IPS-18a (cell line): ENCODE results near the gene ADAM12.

Experiments
- H3K27ac ChIP-seq: one replicate; pipeline ENCODE4 v1.5.1; 2013; ENCODE audit warnings: low read length
- H3K27me3 ChIP-seq: one replicate; pipeline ENCODE4 v1.6.1; 2013; ENCODE audit warnings: mild to moderate bottlenecking, low read length; ENCODE audit not compliant: control insufficient read depth, insufficient read depth
- H3K36me3 ChIP-seq: one replicate; pipeline ENCODE4 v1.6.1; 2013; ENCODE audit warnings: low read depth, low read length; ENCODE audit not compliant: control insufficient read depth
- H3K4me1 ChIP-seq: one replicate; pipeline ENCODE4 v1.6.1; 2013; ENCODE audit warnings: low read depth, low read length; ENCODE audit not compliant: control insufficient read depth
- H3K4me3 ChIP-seq: one replicate; pipeline ENCODE4 v1.5.1; 2013; ENCODE audit warnings: low read length
- H3K9ac ChIP-seq: one replicate; pipeline ENCODE4 v1.6.1; 2013; ENCODE audit warnings: mild to moderate bottlenecking, low read length, moderate library complexity
- H3K9me3 ChIP-seq: one replicate; pipeline ENCODE4 v1.6.1; 2013; ENCODE audit warnings: low read depth, low read length; ENCODE audit not compliant: control insufficient read depth

Gene ADAM12

DNA sequence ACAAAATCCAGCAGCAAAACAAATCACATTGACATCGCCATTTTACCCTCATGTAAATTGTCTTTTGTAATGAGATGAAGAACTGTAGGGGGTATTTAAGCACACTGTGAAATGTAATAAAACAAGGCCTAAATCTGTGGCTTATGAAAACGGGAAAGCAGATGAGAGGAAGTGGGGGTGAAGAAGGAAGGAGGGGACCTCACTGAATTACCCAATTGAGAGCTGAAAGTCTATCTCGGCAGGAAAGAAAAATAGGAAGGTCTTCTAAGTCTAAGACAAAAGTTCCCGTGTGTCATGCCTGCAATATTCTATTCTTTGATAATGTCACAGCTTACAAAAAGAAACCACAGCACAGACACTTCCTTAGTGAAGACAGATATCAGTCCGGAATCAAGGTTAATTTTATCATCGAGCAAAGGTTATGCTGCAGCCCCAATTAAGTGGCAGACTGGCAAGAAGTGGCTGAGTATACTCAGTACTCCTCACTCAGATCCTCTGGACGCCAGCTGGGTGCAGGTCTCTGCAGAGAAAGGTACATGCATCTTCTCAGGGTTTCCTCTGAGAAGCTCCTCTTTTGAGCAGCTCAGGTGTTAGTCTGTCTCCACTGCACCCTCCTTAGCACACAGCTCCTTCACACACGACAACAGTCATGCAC is 252.2 kb downstream of the ADAM12 start:
- Histone ChIP-seq H3K27me3 (no peaks in the 10 kb centered on the region), H3K36me3 (no peaks in the 10 kb centered on the region), H3K4me1 (peaks cover 18% of the 10 kb centered on the region), H3K4me3 (no peak overlapping the region), H3K9me3 (no peaks in the 10 kb centered on the region), H3K27ac (no peak overlapping the region), H3K9ac (no peak overlapping the region)

DNA sequence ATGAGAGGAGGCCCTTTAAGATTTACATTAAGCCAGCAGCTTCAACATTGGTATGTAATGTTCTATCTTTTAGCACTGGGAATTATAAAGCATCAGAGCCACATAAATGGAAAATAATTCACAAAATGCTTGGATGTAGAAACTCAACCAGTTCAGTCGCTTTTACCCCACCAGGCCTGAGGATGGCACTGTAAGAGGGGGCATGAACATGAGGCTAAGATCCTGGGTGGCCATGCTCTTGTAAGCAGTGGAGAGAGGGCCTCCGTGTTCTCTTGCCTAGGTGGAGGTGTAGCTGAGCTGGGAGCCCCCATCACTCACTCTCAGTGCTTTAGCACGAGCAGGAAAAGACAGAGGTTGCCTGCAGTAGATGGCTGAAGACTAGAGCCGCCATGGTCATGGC is 253.1 kb downstream of the ADAM12 start:
- no peak overlapping the region for H3K27ac ChIP-seq

DNA sequence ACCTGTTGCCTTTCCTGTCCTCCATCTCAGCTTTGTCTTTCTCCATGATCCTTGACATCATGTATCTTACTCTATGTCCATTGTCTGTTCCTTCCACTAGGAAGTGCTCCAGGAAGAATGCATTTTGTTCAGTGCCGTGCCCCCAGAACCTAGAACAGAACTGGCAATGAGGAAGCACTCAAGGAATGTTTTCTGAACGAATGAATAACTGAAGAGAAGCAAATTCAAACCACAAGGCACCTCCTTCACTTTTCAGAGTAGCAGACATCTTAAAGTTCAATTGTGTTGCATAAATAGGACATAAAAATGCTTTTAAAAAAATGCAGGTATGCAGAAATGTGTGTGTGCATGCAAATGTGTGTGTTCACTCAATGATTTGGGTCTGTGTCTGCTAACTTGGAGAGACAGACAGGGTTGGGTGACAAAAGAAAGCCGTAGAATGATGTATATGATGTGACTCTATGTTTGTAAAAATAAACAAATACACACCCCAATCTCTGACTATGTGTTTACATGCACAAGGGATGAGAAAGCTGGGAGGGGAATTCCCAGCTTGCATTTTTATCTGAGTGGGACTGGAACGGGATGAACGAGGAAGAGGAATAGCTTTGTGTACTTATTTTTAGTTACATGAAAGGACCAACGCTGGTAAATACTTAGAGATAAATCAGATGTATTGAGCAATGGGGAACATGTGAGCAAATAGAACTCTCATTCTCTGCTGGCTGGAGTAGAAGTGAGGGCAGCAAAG is 254.2 kb downstream of the ADAM12 start:
- Histone ChIP-seq H3K9me3 (no peaks in the 10 kb centered on the region), H3K4me1 (peaks cover 18% of the 10 kb centered on the region), H3K9ac (no peak overlapping the region), H3K27ac (no peak overlapping the region), H3K27me3 (no peaks in the 10 kb centered on the region), H3K4me3 (no peak overlapping the region), H3K36me3 (no peaks in the 10 kb centered on the region)

More for the DNA sequence above, 253.1 kb downstream of the ADAM12 start:
- Histone ChIP-seq H3K27me3 (no peaks in the 10 kb centered on the region), H3K36me3 (no peaks in the 10 kb centered on the region), H3K9me3 (no peaks in the 10 kb centered on the region), H3K4me3 (no peak overlapping the region), H3K9ac (no peak overlapping the region), H3K4me1 (peaks cover 18% of the 10 kb centered on the region)

DNA sequence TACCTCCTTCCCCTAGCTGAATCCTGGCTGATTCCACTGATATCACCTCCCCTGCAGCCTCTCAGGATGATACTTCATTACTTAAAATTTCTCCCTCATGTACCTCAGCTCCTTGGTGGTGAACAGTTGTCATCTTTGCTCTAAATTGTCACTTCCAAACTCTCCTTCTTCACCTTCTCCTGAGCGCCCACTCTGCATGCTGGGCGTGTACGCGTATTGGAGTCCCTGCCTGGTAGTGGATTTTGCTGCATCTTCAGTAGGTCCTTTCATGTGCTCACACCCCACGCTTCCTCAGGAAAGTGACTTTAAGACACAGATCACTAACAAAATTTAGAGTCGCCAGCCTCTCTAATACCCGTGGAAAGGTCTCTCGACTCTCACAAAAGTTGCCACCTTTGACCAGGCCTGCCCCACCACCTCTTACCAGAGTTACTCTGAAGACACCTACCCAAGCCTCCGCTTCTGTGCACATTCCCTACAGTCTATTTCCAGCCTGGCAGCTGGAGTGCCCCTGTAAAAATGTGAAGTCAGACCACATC is 255.1 kb downstream of the ADAM12 start:
- no peak overlapping the region for H3K9ac ChIP-seq
- H3K27ac ChIP-seq: no peak overlapping the region

DNA sequence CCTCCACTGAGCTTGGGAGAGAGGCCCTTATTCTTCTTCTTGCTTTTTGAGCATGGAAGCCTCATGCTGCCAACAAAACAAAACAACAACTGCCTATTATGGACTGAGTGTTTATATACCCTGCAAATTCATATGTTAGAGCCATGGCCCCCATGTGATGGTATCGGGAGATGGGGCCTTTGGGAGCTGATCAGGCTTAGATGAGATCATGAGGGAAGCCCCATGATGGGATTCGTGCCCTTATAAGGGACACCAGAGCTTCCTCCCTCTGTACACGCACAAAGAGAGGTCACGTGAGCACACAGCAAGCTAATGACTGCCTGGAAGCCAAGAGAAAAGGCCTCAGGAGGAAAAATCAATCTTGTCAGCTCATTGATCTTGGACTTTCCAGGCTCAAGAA is 256.9 kb downstream of the ADAM12 start:
- H3K4me1 ChIP-seq: peaks cover 16% of the 10 kb centered on the region
- H3K9me3 ChIP-seq: no peaks in the 10 kb centered on the region
- no peak overlapping the region for H3K27ac ChIP-seq
- H3K4me3 ChIP-seq: no peak overlapping the region
- no peak overlapping the region for H3K9ac ChIP-seq
- no peaks in the 10 kb centered on the region for H3K36me3 ChIP-seq
- H3K27me3 ChIP-seq: no peaks in the 10 kb centered on the region

More for the DNA sequence above, 255.1 kb downstream of the ADAM12 start:
- Histone ChIP-seq H3K4me1 (peaks cover 18% of the 10 kb centered on the region), H3K9me3 (no peaks in the 10 kb centered on the region), H3K4me3 (no peak overlapping the region), H3K36me3 (no peaks in the 10 kb centered on the region), H3K27me3 (no peaks in the 10 kb centered on the region)

DNA sequence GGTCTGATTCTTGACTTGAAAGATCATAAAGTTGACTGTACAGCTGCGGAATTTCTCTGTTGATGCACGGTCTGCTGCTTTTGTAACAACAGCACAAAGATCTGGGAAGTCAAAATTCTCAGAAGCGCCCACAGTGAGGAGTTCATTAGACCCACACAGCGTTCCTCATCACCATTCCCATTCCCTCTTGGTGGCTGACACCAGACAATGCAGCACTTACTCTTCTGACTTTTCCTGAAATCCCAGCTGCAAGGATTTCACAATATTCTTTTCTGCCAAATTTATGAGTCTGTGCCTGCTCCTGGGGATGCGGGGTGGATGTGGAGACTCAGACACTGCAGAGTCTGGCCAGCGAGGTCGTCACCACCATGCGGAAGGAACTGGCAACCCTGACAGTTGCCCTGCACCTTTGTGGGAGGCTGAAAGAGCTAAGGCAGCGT is 258.0 kb downstream of the ADAM12 start:
- Histone ChIP-seq H3K4me3 (no peak overlapping the region), H3K9ac (no peak overlapping the region), H3K9me3 (no peaks in the 10 kb centered on the region), H3K4me1 (peaks cover 5% of the 10 kb centered on the region), H3K36me3 (no peaks in the 10 kb centered on the region), H3K27me3 (no peaks in the 10 kb centered on the region), H3K27ac (no peak overlapping the region)

DNA sequence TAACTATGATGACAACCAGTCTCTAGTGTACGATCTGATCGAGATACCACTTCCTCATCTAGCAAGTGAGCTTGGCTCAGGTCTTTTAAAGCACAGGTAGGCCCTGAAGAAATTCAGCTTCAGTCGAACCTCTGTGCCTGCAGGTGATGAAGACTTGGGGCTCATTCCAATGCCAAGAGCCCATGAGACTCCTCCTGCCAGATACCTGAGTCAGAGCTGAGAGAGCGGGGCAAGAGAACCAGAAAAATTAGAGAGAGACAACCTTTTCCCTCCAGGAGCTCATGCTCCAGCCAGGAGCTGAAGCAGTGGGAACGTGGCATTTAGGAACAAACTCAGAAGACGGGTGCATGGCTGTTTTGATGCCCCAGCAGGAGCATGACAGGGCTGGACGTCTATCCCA is 259.3 kb downstream of the ADAM12 start:
- Histone ChIP-seq H3K4me3 (no peak overlapping the region), H3K9ac (no peak overlapping the region), H3K4me1 (peaks cover 8% of the 10 kb centered on the region), H3K9me3 (no peaks in the 10 kb centered on the region), H3K36me3 (no peaks in the 10 kb centered on the region), H3K27me3 (no peaks in the 10 kb centered on the region), H3K27ac (no peak overlapping the region)

DNA sequence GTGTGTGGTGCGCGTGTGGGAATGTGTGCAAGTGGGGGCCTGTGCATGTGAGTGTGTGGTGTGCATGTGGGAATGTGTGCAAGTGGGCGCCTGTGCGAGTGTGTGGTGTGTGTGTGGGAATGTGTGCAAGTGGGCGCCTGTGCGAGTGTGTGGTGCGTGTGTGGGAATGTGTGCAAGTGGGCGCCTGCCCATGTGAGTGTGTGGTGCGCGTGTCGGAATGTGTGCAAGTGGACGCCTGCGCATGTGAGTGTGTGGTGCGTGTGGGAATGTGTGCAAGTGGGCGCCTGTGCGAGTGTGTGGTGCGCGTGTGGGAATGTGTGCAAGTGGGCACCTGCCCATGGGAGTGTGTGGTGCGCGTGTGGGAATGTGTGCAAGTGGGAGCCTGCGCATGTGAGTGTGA is 259.7 kb downstream of the ADAM12 start:
- no peaks in the 10 kb centered on the region for H3K27me3 ChIP-seq
- H3K4me3 ChIP-seq: no peak overlapping the region
- H3K36me3 ChIP-seq: no peaks in the 10 kb centered on the region
- no peak overlapping the region for H3K9ac ChIP-seq
- no peaks in the 10 kb centered on the region for H3K9me3 ChIP-seq
- H3K27ac ChIP-seq: no peak overlapping the region
- H3K4me1 ChIP-seq: peaks cover 11% of the 10 kb centered on the region

DNA sequence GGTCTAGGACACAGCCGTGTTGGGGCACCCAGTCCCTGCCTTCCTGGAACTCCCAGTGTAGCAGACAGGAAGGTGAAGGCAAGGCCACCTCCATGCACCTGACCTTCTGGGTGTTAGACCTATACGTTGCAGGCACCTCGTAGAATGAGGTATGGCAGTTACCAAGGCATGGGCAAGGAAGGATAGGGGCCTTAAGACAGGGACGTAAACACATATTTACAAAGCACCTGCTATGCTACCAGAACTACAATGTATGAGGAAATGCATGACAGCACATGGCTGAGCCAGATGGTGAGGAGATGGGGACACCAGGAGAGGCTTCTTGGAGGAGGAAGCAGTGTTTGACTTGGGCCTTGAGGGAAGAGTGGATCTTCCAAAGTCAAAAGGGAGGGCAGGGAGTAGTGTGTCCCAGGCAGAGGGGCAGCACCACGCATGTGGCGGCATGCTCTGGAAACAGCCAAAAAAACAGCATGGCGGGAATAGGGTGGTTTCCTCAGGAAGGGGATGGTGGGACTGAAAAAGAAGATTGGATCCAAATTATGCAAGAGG is 260.7 kb downstream of the ADAM12 start:
- Histone ChIP-seq H3K9ac (no peak overlapping the region), H3K27ac (no peak overlapping the region), H3K36me3 (no peaks in the 10 kb centered on the region), H3K27me3 (peaks cover 8% of the 10 kb centered on the region), H3K4me1 (peaks cover 19% of the 10 kb centered on the region), H3K9me3 (no peaks in the 10 kb centered on the region), H3K4me3 (no peak overlapping the region)

DNA sequence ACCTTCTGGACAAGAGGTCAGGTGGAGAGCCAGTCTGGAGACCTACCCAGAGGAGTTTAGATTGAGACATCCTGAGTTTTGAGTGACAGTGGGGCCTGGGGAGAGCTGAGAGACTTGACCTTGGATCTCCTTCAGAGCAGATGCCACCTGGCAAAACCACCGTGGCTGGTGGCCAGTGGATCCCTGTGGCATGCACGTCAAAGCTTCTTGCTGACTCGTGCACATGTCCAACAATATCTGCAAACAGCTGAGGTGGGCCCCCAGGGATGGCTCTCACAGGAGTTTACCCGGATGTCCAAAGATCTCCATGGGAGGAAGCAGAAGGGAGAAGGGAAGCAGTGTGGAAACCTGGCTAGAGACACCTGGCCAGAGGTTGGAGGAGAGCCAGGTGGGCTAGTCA is 261.4 kb downstream of the ADAM12 start:
- Histone ChIP-seq H3K36me3 (no peaks in the 10 kb centered on the region), H3K4me1 (peaks cover 19% of the 10 kb centered on the region), H3K27ac (no peak overlapping the region), H3K4me3 (no peak overlapping the region), H3K27me3 (peaks cover 8% of the 10 kb centered on the region), H3K9me3 (no peaks in the 10 kb centered on the region), H3K9ac (no peak overlapping the region)

DNA sequence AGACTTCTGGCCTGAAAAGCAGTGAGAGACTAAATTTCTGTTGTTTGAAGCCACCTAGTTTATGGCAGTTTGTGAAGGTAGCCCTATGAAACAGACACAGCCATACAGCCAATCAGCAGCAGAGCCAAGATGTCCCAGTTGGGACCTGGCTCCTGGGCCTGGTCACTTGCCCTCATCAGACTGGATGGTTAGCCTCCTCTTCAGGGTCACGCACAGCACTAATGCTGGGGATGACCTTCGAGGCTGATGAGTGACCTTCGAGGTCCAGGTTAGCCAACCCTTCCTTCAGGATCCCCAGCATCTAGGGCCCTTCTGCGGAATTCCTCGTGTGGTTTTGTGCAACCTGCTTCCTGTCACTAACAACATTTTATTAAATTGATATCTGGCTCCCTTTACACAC is 262.3 kb downstream of the ADAM12 start:
- Histone ChIP-seq H3K4me3 (no peak overlapping the region), H3K9ac (no peak overlapping the region), H3K36me3 (no peaks in the 10 kb centered on the region), H3K27ac (no peak overlapping the region), H3K9me3 (no peaks in the 10 kb centered on the region), H3K27me3 (peaks cover 8% of the 10 kb centered on the region), H3K4me1 (peaks cover 15% of the 10 kb centered on the region)
